IPS-NIHi7 (cell line): ENCODE results near the gene FHOD3.

Source experiments
- DNase-seq: peaks from one replicate; pipeline ENCODE4 v3.0.0; 2012; ENCODE audit warnings: mixed read lengths; ENCODE audit errors: extremely low spot score

FHOD3 gene

GRCh38 chr18:36519358-36519757 lies 221.8 kb downstream of the FHOD3 start:
- DNase-seq: no peak

- DNase-seq: no peak
These were observed 225.0 kb downstream of the FHOD3 start for GRCh38 chr18:36522509-36522908.

- DNase-seq: no peak
These were observed 228.4 kb downstream of the FHOD3 start for GRCh38 chr18:36525913-36526312.

- no peak for DNase-seq
These were observed 229.1 kb downstream of the FHOD3 start for GRCh38 chr18:36526611-36527010.

DNA sequence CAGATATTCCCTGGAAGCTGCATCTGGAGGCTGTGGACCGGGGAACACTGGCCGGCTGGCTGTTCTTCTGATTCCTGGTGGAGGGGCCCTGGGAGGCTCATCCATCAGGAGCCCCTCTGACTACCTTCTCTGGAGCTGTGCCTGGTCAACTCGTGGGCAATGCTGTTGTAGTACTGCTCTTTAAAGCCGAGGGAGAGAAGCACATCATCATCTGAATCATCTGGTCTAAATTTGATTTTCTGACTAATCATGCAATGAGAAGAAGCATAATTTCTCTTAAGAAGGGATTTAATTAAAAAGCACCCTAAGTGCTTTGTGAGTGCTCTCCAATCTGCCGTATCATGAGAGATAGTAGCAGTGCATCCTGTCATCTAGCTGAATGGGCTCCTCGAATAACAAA lies 229.5 kb downstream of the FHOD3 start:
- no peak for DNase-seq

GRCh38 chr18:36527740-36528455 lies 230.4 kb downstream of the FHOD3 start:
- DNase-seq: no peak

GRCh38 chr18:36529747-36530146 lies 232.2 kb downstream of the FHOD3 start:
- no peak for DNase-seq

- DNase-seq: no peak
These were observed 233.3 kb downstream of the FHOD3 start for GRCh38 chr18:36530676-36531405.

GRCh38 chr18:36531636-36532035 lies 234.1 kb downstream of the FHOD3 start:
- DNase-seq: no peak

GRCh38 chr18:36532394-36532793 lies 234.9 kb downstream of the FHOD3 start:
- no peak for DNase-seq

DNA sequence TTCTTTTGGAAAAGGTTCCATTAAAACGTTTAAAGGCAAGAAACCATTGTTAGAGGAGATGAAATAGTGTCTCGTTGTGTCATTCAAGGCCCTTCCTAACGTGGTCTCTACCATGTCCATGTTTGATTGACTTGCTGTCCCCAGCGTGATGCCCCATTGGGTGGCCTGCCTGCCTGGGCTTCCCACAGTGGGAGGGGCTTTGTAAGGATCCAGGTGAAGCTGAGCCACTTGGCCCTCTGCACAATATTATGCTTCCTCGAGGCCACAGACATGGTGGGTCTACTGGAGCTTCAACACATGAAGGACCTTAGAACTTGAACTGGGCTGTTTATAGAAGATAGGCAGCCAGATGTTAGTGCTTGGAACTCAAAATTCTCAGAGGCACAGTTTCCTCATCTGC lies 235.3 kb downstream of the FHOD3 start:
- no peak for DNase-seq

GRCh38 chr18:36533446-36534153 lies 236.1 kb downstream of the FHOD3 start:
- no peak for DNase-seq

- DNase-seq: no peak
These were observed 236.7 kb downstream of the FHOD3 start for GRCh38 chr18:36534154-36534688.

GRCh38 chr18:36535202-36535935 lies 237.9 kb downstream of the FHOD3 start:
- no peak for DNase-seq

DNA sequence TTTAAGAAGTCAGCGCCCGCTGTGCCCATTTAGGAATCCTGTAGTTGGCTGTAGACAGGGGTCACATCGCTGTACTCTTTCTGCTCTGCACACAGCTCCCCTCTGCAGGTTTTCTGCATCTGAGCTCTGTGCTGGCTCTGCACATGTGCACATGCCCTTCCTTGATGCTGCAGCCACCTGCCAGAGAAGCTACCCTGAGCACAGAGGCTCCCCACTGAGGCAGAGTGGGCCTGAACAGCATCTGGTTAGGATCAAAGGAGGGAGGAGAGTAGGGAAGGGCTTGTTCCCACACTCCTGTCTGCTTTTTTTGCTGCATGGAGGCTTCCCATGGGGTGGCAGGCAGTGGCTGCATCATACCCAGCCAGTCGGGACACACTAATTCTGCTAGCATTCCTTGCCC lies 238.9 kb downstream of the FHOD3 start:
- no peak for DNase-seq

DNA sequence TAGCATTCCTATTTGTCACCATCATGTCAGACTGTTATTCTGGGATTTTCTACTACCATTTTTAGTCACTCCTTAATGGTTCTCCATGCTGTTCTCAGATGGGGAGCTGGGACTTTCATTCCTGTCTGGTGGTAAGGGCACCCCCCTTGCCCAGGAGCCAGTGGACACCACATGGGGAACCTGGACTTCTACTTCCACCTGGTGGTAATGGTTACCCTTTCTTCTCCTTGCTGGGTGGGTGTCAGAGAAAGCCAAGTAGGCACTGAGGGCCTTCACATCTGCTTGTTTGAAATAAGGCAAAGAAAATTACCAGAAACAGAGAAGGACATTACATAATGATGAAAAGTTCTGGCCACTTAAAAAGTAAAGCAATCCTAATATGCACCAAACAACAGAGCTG lies 239.8 kb downstream of the FHOD3 start:
- DNase-seq: no peak

GRCh38 chr18:36539674-36540231 lies 242.2 kb downstream of the FHOD3 start:
- no peak for DNase-seq

DNA sequence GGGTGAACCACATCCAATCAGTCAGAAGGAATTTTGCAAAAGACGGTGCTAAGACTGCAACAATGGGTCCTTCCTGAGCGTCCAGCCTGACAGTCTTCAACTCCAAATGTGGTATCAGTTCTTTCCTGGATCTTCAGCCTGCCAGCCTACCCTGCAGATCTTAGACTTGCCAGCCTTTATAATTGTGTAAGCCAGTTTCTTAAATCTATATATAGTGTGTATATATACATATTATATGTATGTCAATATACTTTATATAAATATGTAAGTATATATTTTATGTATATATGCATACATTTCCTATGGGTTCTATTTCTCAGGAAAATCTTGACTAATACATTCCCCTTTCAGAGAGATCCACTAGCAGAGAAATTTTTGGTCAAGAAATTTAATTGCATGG lies 245.5 kb downstream of the FHOD3 start:
- DNase-seq: no peak

GRCh38 chr18:36543991-36544725 lies 246.6 kb downstream of the FHOD3 start:
- no peak for DNase-seq

- DNase-seq: no peak
These were observed 248.4 kb downstream of the FHOD3 start for GRCh38 chr18:36545821-36546427.
